Umbilical cord (tissue), 2 donors: Measurements from ENCODE around the gene SEMA3B. TPM values are rescaled to one million over a fixed set of nuclear protein-coding genes. Genes with fewer than 3 reads are reported as not detected.
"Not testable (repeated sequence)": the region's sequence is repeated elsewhere in the genome, so short reads cannot be mapped to it uniquely, and the experiment has no call there.

Experiments used
- DNase-seq: peaks from one replicate; pipeline ENCODE4 v3.0.0-alpha.2; 2015; ENCODE audit warnings: low spot score
- total RNA-seq: library from RNA; depleted of rRNA; stranded (reverse); fragments of >200 nt; gene quantifications from one replicate; pipeline ENCODE4 v1.2.3, GENCODE V29; 2014; ENCODE audit warnings: low replicate concordance; ENCODE audit not compliant: insufficient read depth

The SEMA3B gene
- total RNA-seq: 29.4 TPM

GRCh38 chr3:50268703-50269451, at the start of gene SEMA3B:
Gene SEMA3B, plus strand, starts transcription at chr3:50269147. Its CDS starts 94 bp downstream, at chr3:50269241.
- peak; percentile 80 for DNase-seq

GRCh38 chr3:50219285-50219684, 49.7 kb upstream of the SEMA3B start:
- DNase-seq: no peak

DNA sequence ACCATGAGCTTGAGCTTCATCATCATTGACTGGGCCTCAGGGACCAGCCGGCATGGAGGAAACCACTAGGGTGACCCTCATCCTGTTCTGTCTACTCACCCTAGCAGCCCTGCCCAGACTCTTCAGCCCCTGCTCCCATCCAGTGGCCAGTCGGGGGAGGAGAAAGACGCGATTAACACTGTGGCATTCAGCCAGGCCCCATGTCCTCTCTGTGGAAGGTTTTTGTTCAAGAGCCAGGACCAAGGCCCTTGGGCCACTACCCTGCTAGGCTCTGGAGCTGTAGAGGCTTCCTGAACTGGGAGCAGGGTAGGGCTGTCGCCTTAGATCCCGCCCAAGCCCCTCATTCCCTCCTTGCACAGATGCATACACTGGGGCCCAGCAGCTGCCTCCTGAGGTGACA, 48.8 kb upstream of the SEMA3B start:
- no peak for DNase-seq

DNA sequence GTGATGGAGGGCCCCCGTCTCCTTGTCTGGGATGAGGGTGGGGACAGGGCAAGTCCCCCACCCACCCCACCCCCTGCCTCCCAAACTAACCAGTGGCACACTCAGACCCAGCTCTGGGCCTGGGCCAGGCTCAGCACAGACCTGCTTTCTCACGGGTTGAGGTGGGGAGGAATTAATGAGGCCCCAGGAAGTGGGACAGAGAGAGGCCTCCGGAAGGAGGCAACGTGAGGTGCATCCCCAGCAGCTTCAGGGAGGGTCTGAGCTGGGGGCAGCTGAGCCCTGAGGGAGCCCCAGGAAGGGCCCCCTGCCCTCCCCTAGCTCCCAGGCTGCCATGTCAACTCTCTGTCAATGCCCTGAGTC, 47.9 kb upstream of the SEMA3B start:
- DNase-seq: no peak

- no peak for DNase-seq
Observed at GRCh38 chr3:50221411-50222168, 47.4 kb upstream of the SEMA3B start.

DNA sequence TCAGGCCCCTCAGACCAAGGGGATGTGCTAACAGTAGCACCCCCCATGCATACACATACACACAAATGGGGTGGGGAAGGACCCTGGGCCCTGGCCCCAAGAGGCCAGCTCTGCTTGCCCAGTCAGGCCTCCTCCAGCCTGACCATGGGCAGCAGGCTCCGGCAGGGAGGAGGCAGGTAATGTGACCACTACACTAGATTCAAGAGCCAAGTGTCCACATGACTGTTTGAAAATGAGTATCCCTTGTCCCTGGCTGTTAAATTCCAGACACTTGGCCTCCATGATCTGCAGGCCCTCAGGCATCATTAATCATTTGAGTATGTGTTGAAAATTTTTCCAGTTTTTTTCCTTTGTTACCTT, 46.8 kb upstream of the SEMA3B start:
- no peak for DNase-seq

DNA sequence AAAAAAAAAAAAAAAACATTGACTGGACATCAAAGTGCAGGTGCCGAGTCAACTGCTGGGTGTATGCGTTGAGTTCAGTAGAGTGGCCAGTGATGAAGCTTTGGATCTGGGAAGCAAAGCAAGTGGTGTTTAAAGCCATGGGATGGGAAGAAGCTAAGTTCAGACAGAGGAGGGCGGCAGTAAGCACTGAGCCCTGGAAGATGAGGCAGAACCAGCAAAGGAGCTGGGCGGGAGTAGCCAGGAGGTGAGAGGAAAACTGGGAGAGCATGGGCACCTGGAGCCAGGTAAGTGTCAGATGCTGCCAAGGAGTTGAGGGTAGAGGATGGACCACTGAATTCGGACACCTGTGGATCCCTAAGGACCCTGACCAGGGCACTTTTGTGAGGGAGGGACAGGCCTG, 44.3 kb upstream of the SEMA3B start:
- no peak for DNase-seq

DNA sequence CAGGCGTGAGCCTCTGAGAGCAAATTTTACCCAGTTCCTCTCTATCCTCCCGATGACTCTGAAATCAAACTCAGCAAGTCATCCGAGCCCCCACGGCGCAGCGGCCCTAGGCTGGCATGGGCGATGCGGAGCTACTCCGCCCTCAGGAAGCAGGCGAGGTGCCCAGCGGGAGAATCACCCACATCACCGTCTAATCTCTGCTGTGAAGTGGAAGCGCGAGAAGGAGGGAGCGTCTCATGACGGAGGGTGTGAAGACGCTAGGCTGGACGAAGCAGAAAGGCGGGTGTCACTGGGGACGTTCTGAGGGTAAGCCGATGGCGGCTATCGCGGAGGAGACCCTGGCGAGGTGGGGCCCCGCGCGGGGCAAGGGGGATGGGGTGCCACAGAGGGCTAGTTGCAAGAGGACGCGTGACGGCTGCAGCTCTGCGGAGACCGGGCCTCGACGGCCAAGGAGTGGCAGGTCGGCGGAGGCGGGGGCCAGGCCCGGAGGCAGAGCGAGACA, 42.0 kb upstream of the SEMA3B start:
- DNase-seq: peak; percentile 57

GRCh38 chr3:50227390-50228183, 41.4 kb upstream of the SEMA3B start:
- DNase-seq: peak; percentile 97

- DNase-seq: not testable (repeated sequence)
Observed at GRCh38 chr3:50228184-50228763, 40.7 kb upstream of the SEMA3B start.

GRCh38 chr3:50229490-50229889, 39.5 kb upstream of the SEMA3B start:
- DNase-seq: no peak

GRCh38 chr3:50230104-50230793, 38.7 kb upstream of the SEMA3B start:
- no peak for DNase-seq

DNA sequence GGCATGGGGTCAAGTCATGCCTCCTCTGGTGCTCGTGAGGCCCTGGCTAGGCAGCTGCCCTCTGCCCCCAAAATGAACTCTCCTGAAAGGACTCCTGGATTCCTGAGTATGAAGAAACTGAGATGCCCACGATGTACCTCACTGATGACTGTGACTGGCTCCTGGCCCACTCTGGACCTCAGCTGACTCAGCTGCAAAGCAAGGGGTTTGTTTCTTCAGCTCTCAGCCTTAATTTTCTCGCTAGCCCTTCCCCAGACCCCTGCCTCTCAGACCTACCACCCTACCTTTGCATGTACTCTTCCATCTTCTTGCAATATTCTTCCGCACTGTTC, 38.2 kb upstream of the SEMA3B start:
- DNase-seq: no peak

GRCh38 chr3:50231581-50231980, 37.4 kb upstream of the SEMA3B start:
- no peak for DNase-seq

GRCh38 chr3:50232303-50232702, 36.6 kb upstream of the SEMA3B start:
- no peak for DNase-seq

- DNase-seq: no peak
Observed at GRCh38 chr3:50233176-50233575, 35.8 kb upstream of the SEMA3B start.

- peak; percentile 100 for DNase-seq
Observed at GRCh38 chr3:50235716-50236483, 33.0 kb upstream of the SEMA3B start, which contains the start of gene GNAI2. Gene GNAI2, plus strand, starts transcription at chr3:50236204. Its CDS starts 132 bp downstream, at chr3:50236336.

GRCh38 chr3:50236484-50237132, 32.3 kb upstream of the SEMA3B start:
- DNase-seq: peak; percentile 20

DNA sequence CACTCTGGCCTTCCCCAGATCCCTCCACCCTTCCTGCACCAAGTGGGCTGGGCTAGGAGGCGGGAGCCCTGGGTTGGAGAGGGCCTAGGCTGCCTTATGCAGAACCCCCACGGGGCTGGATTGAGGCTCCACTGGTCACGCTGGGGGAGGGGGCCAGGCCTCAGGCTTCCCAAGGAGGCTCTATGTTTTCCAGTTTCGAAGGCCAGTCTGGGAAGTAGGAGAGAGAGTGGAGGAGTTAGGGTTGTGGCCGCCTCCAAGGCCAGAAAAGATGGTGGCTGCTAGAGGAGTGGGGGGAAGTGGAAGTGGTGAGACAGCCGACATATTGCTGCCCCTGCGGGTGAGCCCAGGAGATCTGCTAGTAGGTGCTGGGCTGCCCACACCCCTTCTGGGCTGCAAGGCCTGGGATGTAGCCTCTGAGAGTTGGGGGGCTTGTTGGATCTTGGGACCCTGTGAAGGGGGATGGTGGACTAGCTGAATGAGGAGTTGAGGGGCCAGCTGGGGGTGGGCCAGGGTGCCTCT, 31.8 kb upstream of the SEMA3B start:
- peak; percentile 87 for DNase-seq
